HL-60 (cell line): ENCODE measurements around the gene NFU1.

Source experiments
- DNase-seq, 2 experiments: peaks; one replicate each; pipeline ENCODE4 v3.0.0-alpha.2; 2010 to 2020; ENCODE audit warnings: low read depth in 1 of 2, low spot score in 1 of 2
- H3K27ac ChIP-seq: fragments of 250-450 bp; sonication (Bioruptor Pico); replicated peaks from 2 replicates; pipeline ENCODE4 v1.5.1; 2020; ENCODE audit warnings: mild to moderate bottlenecking, moderate library complexity
- H3K27me3 ChIP-seq: fragments of 250-450 bp; sonication (Bioruptor Pico); 2 replicates; pipeline ENCODE4 v1.5.1; 2021; ENCODE audit warnings: mild to moderate bottlenecking, moderate library complexity; ENCODE audit not compliant: insufficient read depth, poor library complexity, severe bottlenecking
- H3K4me3 ChIP-seq: replicated peaks from 2 replicates; pipeline ENCODE4 v1.5.1; 2011; ENCODE audit warnings: mild to moderate bottlenecking, control low read depth, low read length; ENCODE audit not compliant: insufficient read depth
- GABPA ChIP-seq: IDR thresholded peaks from 2 replicates; pipeline ENCODE4 v1.6.1; 2012; ENCODE audit warnings: low read depth
- POLR2AphosphoS5 ChIP-seq: IDR thresholded peaks from 2 replicates; pipeline ENCODE4 v1.6.1; 2012; ENCODE audit warnings: low read depth
- SPI1 ChIP-seq: IDR thresholded peaks from 2 replicates; pipeline ENCODE4 v1.6.1; 2012; ENCODE audit warnings: low read depth, mild to moderate bottlenecking, borderline replicate concordance
- TF ChIP-seq, protein P1 (sequence below): IDR thresholded peaks from 2 replicates; pipeline ENCODE4 v1.6.1; 2012; ENCODE audit warnings: low read depth; ENCODE audit not compliant: insufficient replicate concordance
- TF ChIP-seq, protein P2 (sequence below): IDR thresholded peaks from one replicate; pipeline ENCODE4 v1.5.1; 2011; ENCODE audit warnings: low read length, control low read depth, inconsistent platforms; ENCODE audit not compliant: insufficient read depth

NFU1 gene

DNA sequence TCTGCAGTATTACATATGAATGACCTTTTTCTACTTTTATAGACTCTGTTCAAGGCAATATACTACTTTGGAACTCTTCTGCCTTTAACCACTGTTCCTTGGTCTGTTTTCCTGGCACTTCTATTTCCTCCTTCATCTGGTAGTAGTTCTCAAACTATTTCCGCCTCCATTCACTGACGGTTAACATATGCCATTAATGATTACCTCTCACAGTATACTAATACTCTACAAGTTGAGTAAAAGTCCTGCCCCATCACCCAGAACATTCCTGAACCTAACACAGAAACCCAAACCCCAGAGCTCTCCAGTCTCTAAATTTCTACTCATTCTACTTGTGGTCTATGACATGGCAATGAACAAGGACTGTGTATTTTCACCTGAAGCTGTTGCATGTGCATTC, 54.7 kb downstream of the NFU1 start:
- Histone ChIP-seq H3K4me3 (no peak overlapping the region), H3K27ac (no peak overlapping the region), H3K27me3 (no peaks in the 10 kb centered on the region)
- TF ChIP-seq, protein P1, sequence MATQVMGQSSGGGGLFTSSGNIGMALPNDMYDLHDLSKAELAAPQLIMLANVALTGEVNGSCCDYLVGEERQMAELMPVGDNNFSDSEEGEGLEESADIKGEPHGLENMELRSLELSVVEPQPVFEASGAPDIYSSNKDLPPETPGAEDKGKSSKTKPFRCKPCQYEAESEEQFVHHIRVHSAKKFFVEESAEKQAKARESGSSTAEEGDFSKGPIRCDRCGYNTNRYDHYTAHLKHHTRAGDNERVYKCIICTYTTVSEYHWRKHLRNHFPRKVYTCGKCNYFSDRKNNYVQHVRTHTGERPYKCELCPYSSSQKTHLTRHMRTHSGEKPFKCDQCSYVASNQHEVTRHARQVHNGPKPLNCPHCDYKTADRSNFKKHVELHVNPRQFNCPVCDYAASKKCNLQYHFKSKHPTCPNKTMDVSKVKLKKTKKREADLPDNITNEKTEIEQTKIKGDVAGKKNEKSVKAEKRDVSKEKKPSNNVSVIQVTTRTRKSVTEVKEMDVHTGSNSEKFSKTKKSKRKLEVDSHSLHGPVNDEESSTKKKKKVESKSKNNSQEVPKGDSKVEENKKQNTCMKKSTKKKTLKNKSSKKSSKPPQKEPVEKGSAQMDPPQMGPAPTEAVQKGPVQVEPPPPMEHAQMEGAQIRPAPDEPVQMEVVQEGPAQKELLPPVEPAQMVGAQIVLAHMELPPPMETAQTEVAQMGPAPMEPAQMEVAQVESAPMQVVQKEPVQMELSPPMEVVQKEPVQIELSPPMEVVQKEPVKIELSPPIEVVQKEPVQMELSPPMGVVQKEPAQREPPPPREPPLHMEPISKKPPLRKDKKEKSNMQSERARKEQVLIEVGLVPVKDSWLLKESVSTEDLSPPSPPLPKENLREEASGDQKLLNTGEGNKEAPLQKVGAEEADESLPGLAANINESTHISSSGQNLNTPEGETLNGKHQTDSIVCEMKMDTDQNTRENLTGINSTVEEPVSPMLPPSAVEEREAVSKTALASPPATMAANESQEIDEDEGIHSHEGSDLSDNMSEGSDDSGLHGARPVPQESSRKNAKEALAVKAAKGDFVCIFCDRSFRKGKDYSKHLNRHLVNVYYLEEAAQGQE = no peak
- TF ChIP-seq, protein P2, sequence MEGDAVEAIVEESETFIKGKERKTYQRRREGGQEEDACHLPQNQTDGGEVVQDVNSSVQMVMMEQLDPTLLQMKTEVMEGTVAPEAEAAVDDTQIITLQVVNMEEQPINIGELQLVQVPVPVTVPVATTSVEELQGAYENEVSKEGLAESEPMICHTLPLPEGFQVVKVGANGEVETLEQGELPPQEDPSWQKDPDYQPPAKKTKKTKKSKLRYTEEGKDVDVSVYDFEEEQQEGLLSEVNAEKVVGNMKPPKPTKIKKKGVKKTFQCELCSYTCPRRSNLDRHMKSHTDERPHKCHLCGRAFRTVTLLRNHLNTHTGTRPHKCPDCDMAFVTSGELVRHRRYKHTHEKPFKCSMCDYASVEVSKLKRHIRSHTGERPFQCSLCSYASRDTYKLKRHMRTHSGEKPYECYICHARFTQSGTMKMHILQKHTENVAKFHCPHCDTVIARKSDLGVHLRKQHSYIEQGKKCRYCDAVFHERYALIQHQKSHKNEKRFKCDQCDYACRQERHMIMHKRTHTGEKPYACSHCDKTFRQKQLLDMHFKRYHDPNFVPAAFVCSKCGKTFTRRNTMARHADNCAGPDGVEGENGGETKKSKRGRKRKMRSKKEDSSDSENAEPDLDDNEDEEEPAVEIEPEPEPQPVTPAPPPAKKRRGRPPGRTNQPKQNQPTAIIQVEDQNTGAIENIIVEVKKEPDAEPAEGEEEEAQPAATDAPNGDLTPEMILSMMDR = no peak
- TF ChIP-seq GABPA = no peak
- no peak for TF ChIP-seq SPI1
- no peak for TF ChIP-seq POLR2AphosphoS5
- DNase-seq = no peak

DNA sequence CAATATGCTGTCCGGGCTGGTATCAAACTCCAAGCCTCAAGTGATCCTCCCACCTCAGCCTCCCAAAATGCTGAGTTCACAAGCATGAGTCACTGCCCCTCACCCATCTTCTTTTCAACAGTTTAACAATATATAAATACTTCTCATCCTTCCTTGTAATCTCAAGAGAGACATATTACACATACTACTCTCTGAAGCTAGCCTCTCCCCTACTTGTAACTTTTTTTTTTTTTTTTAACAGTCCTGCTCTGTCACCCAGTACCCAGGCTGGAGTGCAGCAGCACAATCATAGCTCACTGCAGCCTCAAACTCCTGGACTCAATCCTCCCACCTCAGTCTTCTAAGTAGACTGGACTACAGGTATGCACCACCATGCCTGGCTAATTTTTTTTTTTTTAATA, 55.9 kb downstream of the NFU1 start:
- TF ChIP-seq, protein P2 = no peak
- TF ChIP-seq, protein P1 = no peak
- TF ChIP-seq SPI1 = no peak
- TF ChIP-seq GABPA = no peak
- TF ChIP-seq POLR2AphosphoS5 = no peak
- Histone ChIP-seq H3K27ac (no peak overlapping the region), H3K4me3 (no peak overlapping the region), H3K27me3 (no peaks in the 10 kb centered on the region)
- no peak for DNase-seq

DNA sequence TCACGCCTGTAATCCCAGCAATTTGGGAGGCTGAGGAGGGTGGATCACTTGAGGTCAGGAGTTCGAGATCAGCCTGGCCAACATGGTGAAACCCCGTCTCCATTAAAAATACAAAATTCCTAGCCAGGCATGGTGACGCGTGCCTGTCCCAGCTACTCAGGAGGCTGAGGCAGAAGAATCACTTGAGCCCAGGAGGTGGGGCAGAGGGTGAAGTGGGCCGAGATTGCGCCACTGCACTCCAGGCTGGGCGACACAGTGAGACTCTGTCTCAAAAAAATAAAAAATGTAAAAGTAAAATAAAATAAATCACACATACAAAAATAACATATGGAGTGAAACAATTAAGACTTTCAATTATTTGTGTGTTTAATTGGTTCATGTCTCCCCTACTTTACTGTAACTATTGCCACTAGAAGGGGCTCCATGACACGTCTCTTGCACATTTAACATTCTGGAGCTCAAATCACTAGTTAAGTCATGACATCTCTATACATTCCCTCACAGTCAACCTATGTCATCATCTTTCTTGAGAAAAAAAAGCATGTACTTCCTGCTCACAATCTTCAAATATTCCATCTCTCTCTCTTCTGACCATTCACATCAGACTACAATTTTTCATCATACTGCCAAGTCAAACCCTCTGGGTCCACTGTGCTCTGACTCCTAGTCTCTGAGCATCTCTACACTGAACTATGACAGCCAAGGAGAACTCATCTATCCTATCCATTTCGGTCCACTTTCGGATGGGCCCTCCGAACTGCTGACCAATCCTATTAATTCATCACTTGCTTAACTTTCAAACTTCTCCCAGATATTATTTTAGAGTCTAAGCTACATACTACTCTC, 56.9 kb downstream of the NFU1 start:
- TF ChIP-seq GABPA = no peak
- TF ChIP-seq SPI1 = no peak
- TF ChIP-seq, protein P1 = no peak
- TF ChIP-seq POLR2AphosphoS5 = no peak
- TF ChIP-seq, protein P2 = no peak
- DNase-seq = no peak
- Histone ChIP-seq H3K27ac (no peak overlapping the region), H3K27me3 (no peaks in the 10 kb centered on the region), H3K4me3 (no peak overlapping the region)
